IPS DF 19.7 (cell line): ENCODE results near the gene ZNF862.

ENCODE experiments used
- DNase-seq: peaks from one replicate; pipeline ENCODE4 v3.0.0-alpha.2; 2013; ENCODE audit warnings: low read depth, low spot score

Gene ZNF862

DNA sequence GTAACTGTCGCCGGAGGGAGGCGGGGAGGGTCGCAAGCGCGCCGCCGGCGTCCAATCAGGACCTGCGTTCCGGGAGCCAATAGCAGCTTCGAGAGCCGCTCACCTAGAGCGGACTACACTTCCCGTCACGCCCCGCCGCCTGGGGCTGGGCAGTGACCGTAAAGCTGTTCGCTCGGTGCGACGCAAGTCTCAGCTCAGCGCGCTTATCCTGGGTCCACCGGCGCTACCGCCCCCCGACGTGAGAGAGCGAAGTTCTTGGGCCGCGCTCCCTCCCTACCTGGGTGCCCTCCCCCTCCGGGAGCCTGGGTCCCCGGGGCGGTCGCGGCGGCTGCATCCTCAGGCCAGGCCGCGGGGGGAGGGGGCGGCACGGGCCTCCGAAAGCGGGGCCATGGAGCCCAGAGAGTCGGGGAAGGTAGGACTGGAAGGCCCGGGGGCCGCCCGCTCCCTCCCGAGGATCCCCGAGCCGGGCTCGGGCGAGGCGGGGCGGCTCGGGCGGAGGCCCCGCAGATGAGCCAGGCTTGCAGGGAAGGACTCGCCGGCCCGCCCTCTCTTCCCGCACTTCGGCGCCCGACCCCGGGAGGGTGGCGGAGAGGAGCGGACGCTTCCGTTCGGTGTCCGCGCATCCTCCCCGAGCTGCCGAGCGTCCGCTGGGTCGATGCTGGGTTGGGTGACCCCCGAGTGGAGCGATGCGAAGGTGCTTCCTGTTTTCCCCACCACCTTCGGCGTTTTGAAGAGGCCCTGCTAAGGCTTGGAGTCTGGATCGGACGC, at the start of gene ZNF862:
Gene ZNF862 (plus strand): TSS at position 152 of the 768 bp plus-strand sequence. CDS start 237 bp downstream, at position 389.
- DNase-seq, result peak; percentile 93

DNA sequence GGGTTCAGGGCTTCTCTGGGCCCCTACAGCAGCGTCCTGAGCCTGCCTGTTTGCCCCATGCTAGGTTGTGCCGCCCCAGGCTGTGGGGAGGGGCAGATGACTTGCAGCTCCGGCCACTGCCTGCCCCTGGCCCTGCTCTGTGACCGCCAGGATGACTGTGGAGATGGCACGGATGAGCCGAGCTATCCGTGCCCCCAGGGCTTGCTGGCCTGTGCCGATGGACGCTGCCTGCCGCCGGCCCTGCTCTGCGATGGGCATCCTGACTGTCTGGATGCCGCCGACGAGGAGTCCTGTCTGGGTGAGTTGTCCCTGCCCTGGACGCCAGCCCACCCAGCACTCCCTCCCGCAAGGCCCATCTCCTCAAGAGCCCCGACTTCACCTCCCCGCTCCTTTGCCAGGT, 49.1 kb upstream of the ZNF862 start:
- DNase-seq, result no peak

DNA sequence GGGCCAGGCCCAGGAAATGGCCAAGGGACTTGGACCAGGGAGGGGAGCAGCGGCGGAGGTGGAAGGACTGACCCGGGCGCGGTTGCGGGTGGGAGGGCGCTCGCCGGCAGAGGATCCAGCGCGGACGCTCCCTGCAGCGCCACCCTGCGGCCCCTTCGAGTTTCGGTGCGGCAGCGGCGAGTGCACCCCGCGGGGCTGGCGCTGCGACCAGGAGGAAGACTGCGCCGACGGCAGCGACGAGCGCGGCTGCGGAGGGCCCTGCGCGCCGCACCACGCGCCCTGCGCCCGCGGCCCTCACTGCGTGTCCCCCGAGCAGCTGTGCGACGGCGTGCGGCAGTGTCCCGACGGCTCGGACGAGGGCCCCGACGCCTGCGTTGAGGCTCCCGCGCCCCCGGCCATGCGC, 48.0 kb upstream of the ZNF862 start:
- no peak for DNase-seq

DNA sequence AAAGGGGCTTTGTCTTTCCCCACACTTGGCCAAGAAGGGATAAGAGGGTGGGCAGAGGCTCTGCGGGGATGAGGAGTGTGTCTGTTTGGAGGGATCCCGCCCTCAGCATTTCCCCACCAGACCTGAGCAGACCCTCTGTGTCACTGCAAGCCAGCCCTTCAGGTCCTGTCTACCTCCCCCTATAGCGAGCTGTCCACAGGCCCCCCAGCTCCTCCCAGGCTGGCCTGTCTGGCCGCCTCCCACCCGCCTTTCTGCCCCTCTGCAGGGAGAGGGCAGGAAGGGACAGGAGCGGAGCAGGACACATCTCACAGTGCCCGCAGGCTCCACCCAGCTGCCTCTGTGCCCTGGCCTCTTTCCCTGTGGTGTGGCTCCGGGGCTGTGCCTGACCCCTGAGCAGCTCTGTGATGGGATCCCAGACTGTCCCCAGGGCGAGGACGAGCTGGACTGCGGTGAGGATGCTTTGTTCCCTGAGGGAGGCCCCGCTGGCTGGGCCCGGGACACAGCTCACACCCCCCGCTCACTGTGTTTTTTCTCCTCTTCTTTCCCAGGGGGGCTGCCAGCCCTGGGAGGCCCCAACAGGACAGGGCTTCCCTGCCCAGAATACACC, 47.3 kb upstream of the ZNF862 start:
- no peak for DNase-seq

DNA sequence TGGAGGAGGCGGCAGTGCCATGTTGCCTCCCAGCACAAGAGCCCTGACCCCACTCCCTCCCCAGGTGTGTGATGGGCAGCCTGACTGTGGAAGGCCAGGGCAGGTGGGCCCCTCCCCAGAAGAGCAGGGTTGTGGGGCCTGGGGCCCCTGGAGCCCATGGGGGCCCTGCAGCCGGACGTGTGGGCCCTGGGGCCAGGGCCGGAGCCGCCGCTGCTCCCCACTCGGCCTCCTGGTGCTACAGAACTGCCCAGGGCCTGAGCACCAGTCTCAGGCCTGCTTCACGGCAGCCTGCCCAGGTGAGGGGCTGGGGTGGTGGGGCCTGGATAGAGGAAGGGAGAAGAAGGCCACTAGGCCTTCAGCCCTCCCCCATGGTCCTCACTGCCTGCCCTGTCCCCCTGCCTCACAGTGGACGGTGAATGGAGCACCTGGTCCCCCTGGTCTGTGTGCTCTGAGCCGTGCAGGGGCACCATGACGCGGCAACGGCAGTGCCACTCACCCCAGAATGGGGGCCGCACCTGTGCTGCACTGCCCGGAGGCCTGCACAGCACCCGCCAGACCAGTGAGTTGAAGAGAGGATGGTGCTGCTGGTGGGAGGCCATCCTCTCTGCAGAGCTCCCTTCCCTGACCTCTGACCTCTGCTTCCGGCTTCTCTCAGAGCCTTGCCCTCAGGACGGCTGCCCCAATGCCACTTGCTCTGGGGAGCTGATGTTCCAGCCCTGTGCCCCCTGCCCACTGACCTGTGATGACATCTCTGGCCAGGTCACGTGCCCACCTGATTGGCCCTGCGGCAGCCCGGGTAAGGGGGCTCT, 46.6 kb upstream of the ZNF862 start:
- no peak for DNase-seq

DNA sequence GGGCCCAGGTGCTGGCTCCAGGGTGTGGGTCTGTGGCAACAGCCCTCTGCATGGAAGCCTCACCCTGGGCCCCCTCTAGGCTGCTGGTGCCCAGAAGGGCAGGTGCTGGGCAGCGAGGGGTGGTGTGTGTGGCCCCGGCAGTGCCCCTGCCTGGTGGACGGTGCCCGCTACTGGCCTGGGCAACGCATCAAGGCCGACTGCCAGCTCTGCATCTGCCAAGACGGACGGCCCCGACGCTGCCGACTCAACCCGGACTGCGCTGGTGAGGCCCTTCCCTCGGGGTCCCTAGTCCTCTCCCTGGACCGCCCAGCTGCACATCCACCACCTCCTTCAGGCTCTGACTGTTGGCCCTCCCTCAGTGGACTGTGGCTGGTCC, 46.0 kb upstream of the ZNF862 start:
- no peak for DNase-seq

DNA sequence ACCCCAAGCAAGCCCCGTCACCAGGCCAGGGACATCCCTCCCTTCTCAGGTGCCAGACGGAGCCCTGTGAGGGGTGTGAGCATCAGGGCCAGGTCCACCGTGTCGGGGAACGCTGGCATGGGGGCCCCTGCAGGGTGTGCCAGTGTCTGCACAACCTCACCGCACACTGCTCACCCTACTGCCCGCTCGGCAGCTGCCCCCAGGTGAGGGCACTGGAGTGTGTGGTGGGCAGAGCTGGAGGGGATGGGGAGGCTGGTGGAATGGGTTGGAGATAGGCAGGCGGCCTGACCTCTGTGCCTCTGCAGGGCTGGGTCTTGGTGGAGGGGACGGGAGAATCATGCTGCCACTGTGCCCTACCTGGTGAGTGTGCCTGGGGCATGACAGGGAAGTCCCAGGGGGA, 44.9 kb upstream of the ZNF862 start:
- no peak for DNase-seq

DNA sequence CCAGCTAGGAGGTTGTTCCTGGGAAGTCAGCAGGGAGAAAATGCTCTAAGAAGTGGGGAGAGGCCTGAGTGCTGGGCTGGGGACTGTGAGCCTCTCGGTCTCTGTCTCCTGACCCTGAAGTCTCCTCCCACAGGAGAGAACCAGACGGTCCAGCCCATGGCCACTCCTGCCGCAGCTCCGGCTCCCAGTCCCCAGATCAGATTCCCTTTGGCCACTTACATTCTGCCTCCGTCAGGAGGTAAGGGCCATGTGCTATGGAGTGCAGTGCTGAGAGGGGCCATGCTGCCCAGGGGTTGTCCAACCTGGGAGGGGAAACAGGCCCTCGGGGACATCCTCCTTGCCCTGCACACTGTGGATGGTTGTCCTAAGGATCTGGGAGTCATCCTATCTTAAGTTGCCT, 43.5 kb upstream of the ZNF862 start:
- DNase-seq, result no peak

DNA sequence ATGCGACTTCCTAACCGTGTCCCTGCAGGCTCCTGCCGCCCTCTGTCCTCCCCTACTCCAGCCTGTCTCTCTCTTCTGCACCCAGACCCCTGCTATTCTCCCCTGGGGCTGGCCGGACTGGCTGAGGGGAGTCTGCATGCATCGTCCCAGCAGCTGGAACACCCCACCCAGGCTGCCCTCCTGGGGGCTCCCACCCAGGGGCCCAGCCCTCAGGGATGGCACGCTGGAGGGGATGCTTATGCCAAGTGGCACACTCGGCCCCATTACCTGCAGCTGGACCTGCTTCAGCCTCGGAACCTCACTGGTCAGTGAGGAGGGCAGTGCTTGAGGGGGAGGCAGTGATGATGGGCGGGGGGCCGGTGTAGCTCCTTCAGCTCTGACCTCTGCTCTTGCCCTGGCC, 43.0 kb upstream of the ZNF862 start:
- no peak for DNase-seq

DNA sequence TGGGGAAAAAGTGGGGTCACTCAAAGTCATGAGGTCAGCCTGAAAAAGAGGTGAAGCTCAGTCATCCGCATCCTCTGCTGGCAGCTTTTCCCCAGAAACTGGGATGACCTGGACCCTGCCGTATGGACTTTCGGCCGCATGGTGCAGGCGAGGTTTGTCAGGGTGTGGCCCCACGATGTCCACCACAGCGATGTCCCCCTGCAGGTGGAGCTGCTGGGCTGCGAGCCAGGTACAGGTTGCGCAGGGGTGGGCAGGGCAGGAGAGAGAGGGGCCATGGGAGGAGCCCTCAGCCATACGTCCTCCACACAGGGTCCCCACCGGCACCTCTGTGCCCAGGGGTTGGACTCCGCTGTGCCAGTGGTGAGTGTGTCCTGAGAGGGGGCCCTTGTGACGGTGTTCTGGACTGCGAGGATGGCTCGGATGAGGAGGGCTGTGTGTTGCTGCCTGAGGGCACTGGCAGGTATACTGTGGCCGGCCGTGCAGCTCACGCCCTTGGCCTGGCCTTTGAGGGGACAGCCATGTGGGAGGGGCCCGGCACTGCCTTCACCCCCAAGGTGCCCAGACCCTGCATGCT, 41.8 kb upstream of the ZNF862 start:
- no peak for DNase-seq

DNA sequence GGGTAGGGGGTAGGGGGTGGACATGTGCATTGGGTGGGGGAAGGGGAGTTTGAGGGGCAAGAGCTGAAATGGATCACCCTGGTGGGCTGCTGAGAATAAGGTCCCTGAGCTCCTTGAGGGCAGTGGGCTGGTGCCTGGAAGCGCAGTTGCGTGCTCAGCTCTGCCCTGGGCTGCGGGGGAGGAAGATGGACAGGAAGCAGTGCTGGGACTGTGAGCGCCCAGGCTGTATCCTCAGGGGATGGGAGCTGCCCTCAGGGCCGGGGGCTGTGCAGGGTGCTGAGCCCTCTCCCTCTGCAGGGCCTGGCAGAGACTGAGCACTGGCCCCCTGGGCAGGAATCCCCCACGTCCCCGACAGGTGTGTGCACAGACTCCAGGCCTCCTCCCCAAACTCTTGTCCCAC, 40.4 kb upstream of the ZNF862 start:
- DNase-seq, result no peak

DNA sequence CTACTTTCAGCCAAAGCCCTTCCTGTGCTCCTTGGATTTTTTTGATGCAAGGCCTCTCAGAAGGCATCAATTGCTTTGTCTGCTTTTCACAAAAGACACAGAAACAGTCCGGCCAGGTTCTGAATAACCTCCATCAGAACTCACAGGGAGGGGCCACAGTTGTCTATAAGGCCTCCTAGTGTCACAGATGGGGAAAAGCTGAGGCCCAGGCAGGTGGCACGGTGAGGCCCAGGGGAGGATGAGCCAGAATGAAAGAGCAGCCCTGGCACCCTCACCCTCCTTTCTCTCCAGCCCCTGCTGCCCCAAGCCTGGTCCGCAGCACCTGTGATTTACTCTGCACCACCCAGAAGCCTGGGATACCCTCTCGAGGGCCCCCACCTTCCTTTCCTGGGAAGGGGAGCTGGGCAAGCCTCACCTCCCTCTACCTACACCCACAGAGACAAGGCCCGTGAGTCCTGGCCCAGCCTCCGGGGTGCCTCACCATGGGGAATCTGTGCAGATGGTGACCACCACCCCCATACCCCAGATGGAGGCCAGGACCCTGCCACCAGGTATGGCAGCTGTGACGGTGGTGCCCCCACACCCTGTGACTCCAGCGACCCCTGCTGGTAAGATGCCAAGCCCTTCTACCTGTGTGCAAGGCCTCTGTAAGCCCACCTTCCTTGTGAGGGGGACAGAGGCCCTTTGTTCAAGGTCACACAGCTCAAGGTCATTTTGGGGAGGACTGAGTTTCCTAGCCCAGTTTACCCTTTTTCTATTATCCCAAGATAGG, 38.6 kb upstream of the ZNF862 start:
- no peak for DNase-seq

DNA sequence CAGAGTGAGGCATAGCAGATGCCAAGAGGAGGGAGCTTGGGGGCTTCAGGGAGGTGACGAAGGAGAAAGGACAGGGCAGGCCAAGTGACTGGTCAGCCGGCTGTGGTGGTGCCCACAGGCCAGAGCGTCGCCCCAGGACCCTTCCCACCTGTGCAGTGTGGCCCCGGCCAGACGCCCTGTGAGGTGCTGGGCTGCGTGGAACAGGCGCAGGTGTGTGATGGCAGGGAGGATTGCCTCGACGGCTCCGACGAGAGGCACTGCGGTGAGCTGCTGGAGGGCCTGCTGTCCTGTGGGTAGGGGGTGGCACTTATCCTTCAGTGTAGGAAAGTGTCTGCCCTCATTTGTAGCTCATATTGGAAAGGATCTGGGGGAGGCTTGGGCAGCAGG, 38.0 kb upstream of the ZNF862 start:
- DNase-seq, result no peak

DNA sequence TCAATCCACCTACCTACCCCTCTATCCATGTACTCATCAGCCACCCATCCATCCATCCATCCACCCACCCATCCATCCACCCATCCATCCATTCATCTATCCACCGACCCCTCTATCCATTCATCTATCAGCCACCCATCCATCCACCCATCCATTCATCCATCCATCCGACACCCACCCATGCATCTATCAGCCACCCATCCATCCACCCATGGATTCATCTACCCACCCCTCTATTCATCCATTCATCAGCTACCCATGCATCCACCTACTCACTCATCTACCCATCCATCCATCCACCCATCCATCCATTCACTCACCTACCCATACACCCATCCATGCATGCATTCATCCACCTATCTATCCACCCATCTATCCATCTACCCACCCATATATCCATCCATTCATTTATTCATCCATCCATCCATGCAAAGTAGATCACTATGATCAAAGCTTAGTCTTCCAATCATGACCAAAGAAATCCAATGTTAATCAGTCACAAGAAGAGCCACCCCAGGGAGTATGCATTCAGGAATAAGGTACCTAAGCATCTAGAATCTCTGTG, 37.1 kb upstream of the ZNF862 start:
- no peak for DNase-seq

DNA sequence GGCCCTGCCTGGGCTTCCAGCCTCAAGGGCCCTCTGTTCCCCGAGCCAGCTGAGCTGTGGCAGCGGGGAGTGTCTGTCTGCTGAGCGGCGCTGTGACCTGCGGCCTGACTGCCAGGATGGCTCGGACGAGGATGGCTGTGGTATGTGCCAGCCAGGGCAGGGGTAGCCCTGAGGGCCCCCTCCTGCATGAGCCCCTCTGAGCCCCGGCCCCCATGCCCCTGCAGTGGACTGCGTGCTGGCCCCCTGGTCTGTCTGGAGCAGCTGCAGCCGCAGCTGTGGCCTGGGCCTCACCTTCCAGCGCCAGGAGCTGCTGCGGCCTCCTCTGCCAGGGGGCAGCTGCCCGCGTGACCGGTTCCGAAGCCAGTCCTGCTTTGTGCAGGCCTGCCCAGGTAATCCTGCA, 36.4 kb upstream of the ZNF862 start:
- DNase-seq, result no peak

DNA sequence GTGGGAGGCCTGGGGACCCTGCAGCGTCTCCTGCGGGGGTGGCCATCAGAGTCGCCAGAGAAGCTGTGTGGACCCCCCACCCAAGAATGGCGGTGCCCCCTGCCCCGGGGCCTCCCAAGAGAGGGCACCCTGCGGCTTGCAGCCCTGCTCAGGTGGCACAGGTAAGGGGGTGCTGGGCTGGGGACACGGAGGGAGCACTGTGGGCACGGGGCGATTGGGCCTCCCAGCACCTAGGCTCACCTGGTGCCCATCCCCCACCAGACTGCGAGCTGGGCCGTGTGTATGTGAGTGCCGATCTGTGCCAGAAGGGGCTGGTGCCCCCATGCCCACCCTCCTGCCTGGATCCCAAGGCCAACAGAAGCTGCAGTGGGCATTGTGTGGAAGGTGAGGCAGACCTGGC, 35.2 kb upstream of the ZNF862 start:
- no peak for DNase-seq

DNA sequence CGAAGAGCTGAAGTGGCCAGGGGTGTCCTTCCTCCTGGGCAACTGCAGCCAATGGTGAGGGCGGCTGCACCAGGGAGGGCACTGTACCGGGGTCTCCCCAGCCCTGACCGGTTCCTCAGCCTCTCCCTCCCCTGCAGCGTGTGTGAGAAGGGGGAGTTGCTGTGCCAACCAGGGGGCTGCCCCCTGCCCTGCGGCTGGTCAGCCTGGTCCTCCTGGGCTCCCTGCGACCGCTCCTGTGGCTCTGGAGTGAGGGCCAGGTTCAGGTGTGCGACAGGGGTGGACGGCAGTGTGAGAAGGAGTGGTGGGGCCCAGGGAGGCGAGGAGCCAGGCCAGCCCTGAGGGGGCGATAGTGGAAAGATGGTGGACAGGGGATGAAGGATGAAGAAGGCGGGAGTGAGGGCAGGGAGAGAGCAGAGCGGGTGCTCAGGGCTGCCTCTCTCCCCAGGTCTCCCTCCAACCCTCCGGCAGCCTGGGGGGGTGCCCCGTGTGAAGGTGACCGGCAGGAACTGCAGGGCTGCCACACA, 34.6 kb upstream of the ZNF862 start:
- DNase-seq, result no peak

DNA sequence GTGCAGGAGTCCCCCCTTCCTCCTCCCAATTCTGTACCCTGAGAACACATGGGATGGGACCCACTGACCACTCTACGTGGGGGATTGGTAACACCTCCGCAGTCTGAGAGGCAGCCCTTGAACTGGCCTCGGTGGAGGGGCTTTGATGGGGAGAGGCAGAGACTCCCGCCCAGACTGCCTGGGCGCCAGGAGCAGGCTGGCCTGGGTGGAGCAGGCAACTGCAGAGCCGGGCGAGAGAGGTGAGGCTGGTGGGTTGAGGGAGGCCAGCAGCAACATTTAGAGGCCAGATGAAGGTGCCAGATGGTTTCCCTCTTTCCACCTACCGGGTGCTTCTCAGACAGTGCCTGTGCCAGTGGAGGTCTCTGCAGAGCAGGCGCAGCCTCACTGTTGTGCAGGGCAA, 34.1 kb upstream of the ZNF862 start:
- DNase-seq, result no peak

DNA sequence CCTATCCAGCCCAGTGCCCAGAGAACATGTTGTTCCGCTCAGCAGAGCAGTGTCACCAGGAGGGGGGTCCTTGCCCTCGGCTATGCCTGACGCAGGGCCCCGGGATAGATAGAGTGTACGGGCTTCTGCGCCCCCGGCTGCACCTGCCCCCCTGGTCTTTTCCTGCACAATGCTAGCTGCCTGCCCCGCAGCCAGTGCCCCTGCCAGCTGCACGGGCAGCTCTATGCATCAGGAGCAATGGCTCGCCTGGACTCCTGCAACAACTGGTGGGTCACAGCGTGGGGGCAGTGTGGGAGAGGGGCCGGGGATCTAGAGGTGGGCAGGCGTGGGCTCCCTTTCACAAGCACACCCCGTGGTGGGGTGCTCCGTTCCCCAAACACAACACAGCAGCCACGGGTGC, 31.4 kb upstream of the ZNF862 start:
- DNase-seq, result no peak

DNA sequence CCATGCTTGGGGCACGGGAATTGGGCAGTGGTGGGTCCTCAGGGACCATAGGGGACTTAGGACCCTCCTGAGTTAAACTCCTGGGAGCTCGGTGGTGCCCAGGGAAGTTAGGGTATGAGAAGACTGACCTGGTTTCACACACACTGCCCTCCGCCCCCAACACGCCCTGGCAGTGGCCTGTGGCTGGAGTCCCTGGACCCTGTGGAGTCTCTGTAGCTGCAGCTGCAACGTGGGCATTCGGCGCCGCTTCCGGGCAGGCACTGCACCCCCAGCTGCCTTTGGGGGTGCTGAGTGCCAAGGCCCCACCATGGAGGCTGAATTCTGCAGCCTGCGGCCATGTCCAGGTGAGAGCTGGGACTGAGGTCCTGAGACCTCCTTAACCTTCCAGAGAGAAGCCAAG, 29.9 kb upstream of the ZNF862 start:
- DNase-seq, result no peak

DNA sequence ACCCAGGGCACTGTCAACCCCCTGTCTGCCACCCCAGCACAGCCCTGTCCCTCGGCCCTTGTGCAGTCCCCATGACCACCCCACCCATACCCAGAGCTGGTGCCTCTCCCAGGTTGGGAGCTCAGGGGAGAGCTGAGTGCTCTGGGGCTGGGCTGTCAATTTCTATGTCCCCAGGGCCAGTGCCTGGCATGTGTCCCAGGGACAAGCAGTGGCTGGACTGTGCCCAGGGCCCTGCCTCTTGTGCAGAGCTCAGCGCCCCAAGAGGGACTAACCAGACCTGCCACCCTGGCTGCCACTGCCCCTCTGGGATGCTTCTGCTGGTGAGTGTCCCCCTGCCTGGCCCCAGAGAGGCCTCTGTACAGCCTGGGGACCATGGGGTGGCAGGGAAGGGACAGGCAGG, 29.0 kb upstream of the ZNF862 start:
- no peak for DNase-seq
